ENCODE data around the gene SNRPD3.

Gene SNRPD3

GRCh38 chr22:24588381-24588756, 32.6 kb downstream of the SNRPD3 start:
- Histone ChIP-seq H3K4me3 (ENCODE audit: low read depth, low read length) (no peak overlapping the region), H3K27ac (ENCODE audit: low read depth, low read length) (no peak overlapping the region), H3K18ac (ENCODE audit: low read length) (no peak overlapping the region), H3K23ac (ENCODE audit: low read length) (no peak overlapping the region), H3K4ac (ENCODE audit: low read depth, low read length) (no peak overlapping the region), H4K91ac (ENCODE audit: low read depth, low read length) (no peak overlapping the region), H2BK120ac (ENCODE audit: insufficient read depth, low read length, poor library complexity) (no peak overlapping the region), H3K9me3 (ENCODE audit: insufficient read depth, low read depth, low read length) (no peaks in the 10 kb centered on the region), H3K4me1 (ENCODE audit: control insufficient read depth in 1 of 2, insufficient read depth in 2 of 2, low read length in 2 of 2) (peaks cover 11% of the 10 kb centered on the region in 2 experiments), H3K14ac (ENCODE audit: low read length) (no peak overlapping the region), H2AFZ (ENCODE audit: insufficient read depth, low read length, poor library complexity) (no peak overlapping the region), H3K4me2 (ENCODE audit: low read length) (no peak overlapping the region), H2BK12ac (ENCODE audit: low read length) (no peak overlapping the region), H4K12ac (ENCODE audit: low read depth, low read length) (no peak overlapping the region), H3K9ac (ENCODE audit: low read length) (no peak overlapping the region), H2AK5ac (ENCODE audit: low read length) (no peak overlapping the region), H3K79me1 (ENCODE audit: low read length) (peaks cover 9% of the 10 kb centered on the region), H3K79me2 (ENCODE audit: control insufficient read depth, insufficient read depth, low read length, poor library complexity) (peaks cover 4% of the 10 kb centered on the region), H4K8ac (ENCODE audit: low read depth, low read length) (no peak overlapping the region), H2BK5ac (ENCODE audit: low read depth, low read length, poor library complexity) (no peak overlapping the region), H3K27me3 (ENCODE audit: insufficient read depth, low read length) (no peaks in the 10 kb centered on the region), H3K36me3 (ENCODE audit: control insufficient read depth in 1 of 2, insufficient read depth in 2 of 2, low read length in 2 of 2) (peaks cover 22 to 23% of the 10 kb centered on the region in 2 experiments)
- DNase-seq: no peak
- no CpG with 5 or more reads among the region's 13 CpGs for WGBS (ENCODE audit: extremely low coverage, insufficient coverage, insufficient read length)

GRCh38 chr22:24588757-24589481, 33.1 kb downstream of the SNRPD3 start:
- Histone ChIP-seq H2AFZ (ENCODE audit: insufficient read depth, low read length, poor library complexity) (no peak overlapping the region), H4K91ac (ENCODE audit: low read depth, low read length) (no peak overlapping the region), H4K8ac (ENCODE audit: low read depth, low read length) (no peak overlapping the region), H3K14ac (ENCODE audit: low read length) (no peak overlapping the region), H2AK5ac (ENCODE audit: low read length) (no peak overlapping the region), H4K12ac (ENCODE audit: low read depth, low read length) (no peak overlapping the region), H3K4me1 (ENCODE audit: control insufficient read depth in 1 of 2, insufficient read depth in 2 of 2, low read length in 2 of 2) (peaks cover 11% of the 10 kb centered on the region in 2 experiments), H2BK5ac (ENCODE audit: low read depth, low read length, poor library complexity) (no peak overlapping the region), H3K9me3 (ENCODE audit: insufficient read depth, low read depth, low read length) (no peaks in the 10 kb centered on the region), H3K9ac (ENCODE audit: low read length) (no peak overlapping the region), H3K23ac (ENCODE audit: low read length) (no peak overlapping the region), H2BK120ac (ENCODE audit: insufficient read depth, low read length, poor library complexity) (no peak overlapping the region), H3K36me3 (ENCODE audit: control insufficient read depth in 1 of 2, insufficient read depth in 2 of 2, low read length in 2 of 2) (peaks cover 22 to 23% of the 10 kb centered on the region in 2 experiments), H3K4me2 (ENCODE audit: low read length) (no peak overlapping the region), H3K18ac (ENCODE audit: low read length) (no peak overlapping the region), H3K27me3 (ENCODE audit: insufficient read depth, low read length) (no peaks in the 10 kb centered on the region), H3K4me3 (ENCODE audit: low read depth, low read length) (no peak overlapping the region), H3K27ac (ENCODE audit: low read depth, low read length) (no peak overlapping the region), H2BK12ac (ENCODE audit: low read length) (no peak overlapping the region), H3K79me2 (ENCODE audit: control insufficient read depth, insufficient read depth, low read length, poor library complexity) (peaks cover 4% of the 10 kb centered on the region), H3K4ac (ENCODE audit: low read depth, low read length) (no peak overlapping the region), H3K79me1 (ENCODE audit: low read length) (peaks cover 9% of the 10 kb centered on the region)
- DNase-seq: no peak
- no CpG with 5 or more reads among the region's 21 CpGs for WGBS (ENCODE audit: extremely low coverage, insufficient coverage, insufficient read length)

GRCh38 chr22:24589518-24590030, 33.8 kb downstream of the SNRPD3 start:
- H3K79me2 ChIP-seq (ENCODE audit: control insufficient read depth, insufficient read depth, low read length, poor library complexity): peaks cover 4% of the 10 kb centered on the region
- H3K9me3 ChIP-seq (ENCODE audit: insufficient read depth, low read depth, low read length): no peaks in the 10 kb centered on the region
- H2BK120ac ChIP-seq (ENCODE audit: insufficient read depth, low read length, poor library complexity): no peak overlapping the region
- no peak overlapping the region for H2BK12ac ChIP-seq (ENCODE audit: low read length)
- no peak overlapping the region for H4K12ac ChIP-seq (ENCODE audit: low read depth, low read length)
- DNase-seq: no peak
- H4K8ac ChIP-seq (ENCODE audit: low read depth, low read length): no peak overlapping the region
- H3K23ac ChIP-seq (ENCODE audit: low read length): no peak overlapping the region
- H4K91ac ChIP-seq (ENCODE audit: low read depth, low read length): no peak overlapping the region
- H2AK5ac ChIP-seq (ENCODE audit: low read length): no peak overlapping the region
- no peak overlapping the region for H3K9ac ChIP-seq (ENCODE audit: low read length)
- peaks cover 9% of the 10 kb centered on the region for H3K79me1 ChIP-seq (ENCODE audit: low read length)
- WGBS (ENCODE audit: extremely low coverage, insufficient coverage, insufficient read length): no CpG with 5 or more reads among the region's 7 CpGs
- H3K4me3 ChIP-seq (ENCODE audit: low read depth, low read length): no peak overlapping the region
- H3K14ac ChIP-seq (ENCODE audit: low read length): no peak overlapping the region
- H3K36me3 ChIP-seq (ENCODE audit: control insufficient read depth in 1 of 2, insufficient read depth in 2 of 2, low read length in 2 of 2): peaks cover 22 to 23% of the 10 kb centered on the region in 2 experiments
- H3K4me2 ChIP-seq (ENCODE audit: low read length): no peak overlapping the region
- peaks cover 11% of the 10 kb centered on the region in 2 experiments for H3K4me1 ChIP-seq (ENCODE audit: control insufficient read depth in 1 of 2, insufficient read depth in 2 of 2, low read length in 2 of 2)
- H2BK5ac ChIP-seq (ENCODE audit: low read depth, low read length, poor library complexity): no peak overlapping the region
- H3K27me3 ChIP-seq (ENCODE audit: insufficient read depth, low read length): no peaks in the 10 kb centered on the region
- no peak overlapping the region for H3K27ac ChIP-seq (ENCODE audit: low read depth, low read length)
- H3K4ac ChIP-seq (ENCODE audit: low read depth, low read length): no peak overlapping the region
- no peak overlapping the region for H2AFZ ChIP-seq (ENCODE audit: insufficient read depth, low read length, poor library complexity)
- no peak overlapping the region for H3K18ac ChIP-seq (ENCODE audit: low read length)

GRCh38 chr22:24590596-24591173, 34.9 kb downstream of the SNRPD3 start:
- Histone ChIP-seq H3K4me2 (ENCODE audit: low read length) (no peak overlapping the region), H3K4me3 (ENCODE audit: low read depth, low read length) (no peak overlapping the region), H3K4ac (ENCODE audit: low read depth, low read length) (no peak overlapping the region), H4K91ac (ENCODE audit: low read depth, low read length) (no peak overlapping the region), H2AFZ (ENCODE audit: insufficient read depth, low read length, poor library complexity) (no peak overlapping the region), H3K27me3 (ENCODE audit: insufficient read depth, low read length) (no peaks in the 10 kb centered on the region), H2BK5ac (ENCODE audit: low read depth, low read length, poor library complexity) (no peak overlapping the region), H3K18ac (ENCODE audit: low read length) (no peak overlapping the region), H3K4me1 (ENCODE audit: control insufficient read depth in 1 of 2, insufficient read depth in 2 of 2, low read length in 2 of 2) (peaks cover 11% of the 10 kb centered on the region in 2 experiments), H2BK120ac (ENCODE audit: insufficient read depth, low read length, poor library complexity) (no peak overlapping the region), H3K9me3 (ENCODE audit: insufficient read depth, low read depth, low read length) (peaks cover under 1% of the 10 kb centered on the region), H3K9ac (ENCODE audit: low read length) (no peak overlapping the region), H4K8ac (ENCODE audit: low read depth, low read length) (no peak overlapping the region), H2BK12ac (ENCODE audit: low read length) (no peak overlapping the region), H4K12ac (ENCODE audit: low read depth, low read length) (no peak overlapping the region), H3K36me3 (ENCODE audit: control insufficient read depth in 1 of 2, insufficient read depth in 2 of 2, low read length in 2 of 2) (peaks cover 21 to 22% of the 10 kb centered on the region in 2 experiments), H3K79me2 (ENCODE audit: control insufficient read depth, insufficient read depth, low read length, poor library complexity) (peaks cover 4% of the 10 kb centered on the region), H3K79me1 (ENCODE audit: low read length) (peaks cover 9% of the 10 kb centered on the region), H3K23ac (ENCODE audit: low read length) (no peak overlapping the region), H2AK5ac (ENCODE audit: low read length) (no peak overlapping the region), H3K14ac (ENCODE audit: low read length) (no peak overlapping the region), H3K27ac (ENCODE audit: low read depth, low read length) (no peak overlapping the region)
- no CpG with 5 or more reads among the region's 12 CpGs for WGBS (ENCODE audit: extremely low coverage, insufficient coverage, insufficient read length)
- DNase-seq: no peak
